Stimulated activated CD8-positive, alpha-beta memory T cell treated with anti-CD3 and anti-CD28 coated beads, Interleukin-15, amount 100 ng/mL, for 4 hours (primary cell): ENCODE results near the gene SNX9.

Source experiments
- DNase-seq, 2 donors: peaks; one replicate each; pipeline ENCODE4 v3.0.0-alpha.2; 2020; ENCODE audit warnings: low read depth in 2 of 2

SNX9 gene

GRCh38 chr6:157804448-157805327 lies 18.4 kb upstream of the SNX9 start:
- DNase-seq = no peak

GRCh38 chr6:157806131-157806855 lies 16.8 kb upstream of the SNX9 start:
- no peak for DNase-seq

GRCh38 chr6:157806856-157807215 lies 16.2 kb upstream of the SNX9 start:
- no peak for DNase-seq

GRCh38 chr6:157808405-157808950 lies 14.6 kb upstream of the SNX9 start:
- no peak for DNase-seq

- no peak for DNase-seq
Observed at GRCh38 chr6:157809613-157810012, 13.4 kb upstream of the SNX9 start.

- no peak for DNase-seq
Observed at GRCh38 chr6:157811137-157811475, 11.9 kb upstream of the SNX9 start.

GRCh38 chr6:157811476-157812173 lies 11.4 kb upstream of the SNX9 start:
- no peak for DNase-seq

GRCh38 chr6:157812425-157813171 lies 10.4 kb upstream of the SNX9 start:
- DNase-seq = no peak

GRCh38 chr6:157813191-157813590 lies 9.9 kb upstream of the SNX9 start:
- DNase-seq = no peak

GRCh38 chr6:157813750-157814455 lies 9.1 kb upstream of the SNX9 start:
- no peak for DNase-seq

- DNase-seq = no peak
Observed at GRCh38 chr6:157814883-157815282, 8.2 kb upstream of the SNX9 start.

GRCh38 chr6:157821342-157822033 lies 1.6 kb upstream of the SNX9 start:
- DNase-seq = no peak

- DNase-seq = peak in 1 of 2 donors; percentile 23
Observed at GRCh38 chr6:157822245-157823000, 623 bp upstream of the SNX9 start.

- peak; percentile 41 to 70 for DNase-seq
Observed at GRCh38 chr6:157823528-157824370, 703 bp downstream of the SNX9 start.

- no peak for DNase-seq
Observed at GRCh38 chr6:157825243-157825904, 2.3 kb downstream of the SNX9 start.

GRCh38 chr6:157830354-157831017 lies 7.4 kb downstream of the SNX9 start:
- DNase-seq = no peak

GRCh38 chr6:157831018-157831369 lies 7.9 kb downstream of the SNX9 start:
- no peak for DNase-seq
